Central memory CD8-positive, alpha-beta T cell (primary cell): Measurements from ENCODE around the gene ALDH18A1.
A peak's percentile ranks its signal among the peaks of the same experiment; 100 is the strongest.
"Not testable (repeated sequence)": the region's sequence is repeated elsewhere in the genome, so short reads cannot be mapped to it uniquely, and the experiment has no call there.

ENCODE experiments used
- ATAC-seq: fragments of 150-1000 bp; cut with Tn5 transposase; replicated peaks from 2 replicates; pipeline ENCODE4 v1.10.0; 2022; ENCODE audit warnings: mild to moderate bottlenecking, moderate FRiP score, moderate number of reproducible peaks; ENCODE audit not compliant: poor library complexity, severe bottlenecking; ENCODE audit errors: extremely low read depth
- DNase-seq, 2 donors: peaks; one replicate each; pipeline ENCODE4 v3.0.0; 2021; ENCODE audit warnings: low spot score in 2 of 2
- H3K27ac Mint-ChIP-seq: one replicate; pipeline ENCODE4 v1.8.0; 2022; ENCODE audit warnings: low read depth, mild to moderate bottlenecking, moderate library complexity, mixed read lengths
- H3K27me3 Mint-ChIP-seq: one replicate; pipeline ENCODE4 v1.8.0; 2022; ENCODE audit warnings: mixed read lengths
- H3K36me3 Mint-ChIP-seq: one replicate; pipeline ENCODE4 v1.8.0; 2022; ENCODE audit warnings: mild to moderate bottlenecking, moderate library complexity, mixed read lengths; ENCODE audit not compliant: insufficient read depth
- H3K4me1 Mint-ChIP-seq: one replicate; pipeline ENCODE4 v1.8.0; 2022; ENCODE audit warnings: mixed read lengths
- H3K4me3 Mint-ChIP-seq: one replicate; pipeline ENCODE4 v1.8.0; 2022; ENCODE audit warnings: mild to moderate bottlenecking, moderate library complexity, mixed read lengths
- H3K9me3 Mint-ChIP-seq: one replicate; pipeline ENCODE4 v1.8.0; 2022; ENCODE audit warnings: mixed read lengths

The ALDH18A1 gene

GRCh38 chr10:95637911-95638310 is 18.6 kb downstream of the ALDH18A1 start:
- ATAC-seq, result no peak
- H3K27me3 Mint-ChIP-seq, result no peaks in the 10 kb centered on the region
- H3K4me3 Mint-ChIP-seq, result no peak overlapping the region
- no peaks in the 10 kb centered on the region for H3K9me3 Mint-ChIP-seq
- DNase-seq, result no peak
- peaks cover 38% of the 10 kb centered on the region for H3K36me3 Mint-ChIP-seq
- no peak overlapping the region for H3K27ac Mint-ChIP-seq
- no peaks in the 10 kb centered on the region for H3K4me1 Mint-ChIP-seq

GRCh38 chr10:95637140-95637539 is 19.4 kb downstream of the ALDH18A1 start:
- Mint-ChIP-seq H3K4me3 (no peak overlapping the region), H3K27me3 (no peaks in the 10 kb centered on the region), H3K4me1 (no peaks in the 10 kb centered on the region), H3K27ac (no peak overlapping the region), H3K9me3 (no peaks in the 10 kb centered on the region), H3K36me3 (peaks cover 39% of the 10 kb centered on the region)
- DNase-seq (no peak), ATAC-seq (no peak)

DNA sequence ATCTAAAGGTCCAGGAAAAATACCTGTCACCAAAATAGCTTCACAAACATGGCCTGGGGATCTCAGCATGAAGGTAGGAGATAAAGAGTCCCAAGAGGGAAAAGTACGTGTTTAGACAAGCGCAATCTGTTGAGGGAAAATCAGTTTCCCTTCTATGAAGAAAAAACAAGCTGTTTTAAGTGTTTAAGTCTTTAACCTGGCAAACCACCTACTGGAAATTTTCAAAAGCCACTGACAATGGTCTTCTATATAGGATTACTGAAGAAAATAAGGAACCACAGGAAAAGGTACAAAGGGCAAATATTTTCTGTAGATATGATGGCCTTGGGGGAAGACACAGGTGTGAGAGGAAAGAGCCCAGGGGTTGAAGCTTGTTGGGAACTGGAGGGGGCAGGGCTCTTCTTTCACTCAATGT is 21.2 kb downstream of the ALDH18A1 start:
- ATAC-seq (no peak), DNase-seq (no peak)
- Mint-ChIP-seq H3K36me3 (peaks cover 33% of the 10 kb centered on the region), H3K27ac (no peak overlapping the region), H3K9me3 (no peaks in the 10 kb centered on the region), H3K4me3 (no peak overlapping the region), H3K4me1 (no peaks in the 10 kb centered on the region), H3K27me3 (no peaks in the 10 kb centered on the region)

DNA sequence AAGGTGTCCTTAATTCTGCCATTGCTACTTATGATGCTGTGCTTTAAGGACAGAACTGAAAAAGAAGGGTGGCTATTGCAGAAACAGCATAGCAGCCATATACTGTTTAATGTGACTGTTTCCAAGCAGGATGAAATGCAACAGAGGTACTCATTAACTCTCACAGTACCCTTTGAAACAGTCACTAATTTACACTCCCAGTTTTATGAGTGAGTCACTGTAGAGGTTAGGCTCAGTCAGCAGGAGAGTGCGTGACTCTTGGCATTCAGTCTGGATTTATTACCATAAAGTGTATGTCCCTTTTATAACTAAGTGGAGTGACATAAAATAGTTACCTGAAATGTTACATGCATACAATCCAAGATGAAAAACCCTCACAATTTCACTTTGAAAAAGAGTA is 27.7 kb downstream of the ALDH18A1 start:
- Mint-ChIP-seq H3K27ac (no peak overlapping the region), H3K9me3 (no peaks in the 10 kb centered on the region), H3K27me3 (no peaks in the 10 kb centered on the region), H3K4me1 (no peaks in the 10 kb centered on the region), H3K36me3 (peaks cover 41% of the 10 kb centered on the region), H3K4me3 (no peak overlapping the region)
- ATAC-seq (no peak), DNase-seq (no peak)

GRCh38 chr10:95626500-95626899 is 30.0 kb downstream of the ALDH18A1 start:
- DNase-seq (no peak), ATAC-seq (no peak)
- H3K9me3 Mint-ChIP-seq, result no peaks in the 10 kb centered on the region
- no peak overlapping the region for H3K27ac Mint-ChIP-seq
- H3K27me3 Mint-ChIP-seq, result no peaks in the 10 kb centered on the region
- H3K4me3 Mint-ChIP-seq, result no peak overlapping the region
- peaks cover 33% of the 10 kb centered on the region for H3K36me3 Mint-ChIP-seq
- no peaks in the 10 kb centered on the region for H3K4me1 Mint-ChIP-seq

DNA sequence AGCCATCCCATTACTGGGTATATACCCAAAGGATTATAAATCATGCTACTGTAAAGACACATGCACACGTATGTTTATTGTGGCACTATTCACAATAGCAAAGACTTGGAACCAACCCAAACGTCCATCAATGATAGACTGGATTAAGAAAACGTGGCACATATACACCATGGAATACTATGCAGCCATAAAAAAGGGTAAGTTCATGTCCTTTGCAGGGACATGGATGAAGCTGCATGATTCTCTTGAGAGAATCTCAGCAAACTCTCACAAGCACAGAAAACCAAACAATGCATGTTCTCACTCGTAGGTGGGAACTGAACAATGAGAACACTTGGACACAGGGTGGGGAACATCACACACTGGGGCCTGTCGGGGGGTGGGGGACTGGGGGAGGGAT is 36.1 kb downstream of the ALDH18A1 start:
- DNase-seq, H3K9me3 Mint-ChIP-seq, H3K27me3 Mint-ChIP-seq, H3K4me3 Mint-ChIP-seq, H3K27ac Mint-ChIP-seq, ATAC-seq, H3K4me1 Mint-ChIP-seq: not testable (repeated sequence)
- H3K36me3 Mint-ChIP-seq, result peaks cover 43% of the 10 kb centered on the region

GRCh38 chr10:95618101-95618500 is 38.4 kb downstream of the ALDH18A1 start:
- peaks cover 58% of the 10 kb centered on the region for H3K36me3 Mint-ChIP-seq
- H3K27ac Mint-ChIP-seq, result no peak overlapping the region
- H3K4me1 Mint-ChIP-seq, result no peaks in the 10 kb centered on the region
- no peak overlapping the region for H3K4me3 Mint-ChIP-seq
- H3K9me3 Mint-ChIP-seq, result no peaks in the 10 kb centered on the region
- H3K27me3 Mint-ChIP-seq, result no peaks in the 10 kb centered on the region
- no peak for DNase-seq
- no peak for ATAC-seq

DNA sequence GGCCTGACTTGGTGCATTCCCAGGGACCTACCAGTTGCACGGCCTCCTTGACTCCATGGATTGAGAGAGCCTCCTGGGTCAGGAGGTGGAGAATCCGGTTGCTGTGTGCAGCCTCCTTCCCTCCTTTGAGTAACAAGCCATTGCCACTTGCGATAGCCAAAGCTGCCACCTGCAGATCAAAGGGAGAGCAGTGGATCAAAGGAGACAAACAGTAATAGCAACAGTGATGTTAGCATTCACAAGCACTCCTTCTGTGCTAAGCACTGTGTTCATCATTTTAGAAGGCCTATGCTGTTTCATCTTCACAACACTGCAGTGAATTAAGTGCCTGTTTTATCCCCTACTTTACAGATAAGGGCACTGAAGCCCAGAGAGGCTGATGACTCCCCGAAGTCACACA is 40.1 kb downstream of the ALDH18A1 start:
- no peak overlapping the region for H3K27ac Mint-ChIP-seq
- H3K27me3 Mint-ChIP-seq, result no peaks in the 10 kb centered on the region
- no peak for DNase-seq
- H3K36me3 Mint-ChIP-seq, result peaks cover 63% of the 10 kb centered on the region
- no peaks in the 10 kb centered on the region for H3K4me1 Mint-ChIP-seq
- no peak for ATAC-seq
- no peaks in the 10 kb centered on the region for H3K9me3 Mint-ChIP-seq
- no peak overlapping the region for H3K4me3 Mint-ChIP-seq

DNA sequence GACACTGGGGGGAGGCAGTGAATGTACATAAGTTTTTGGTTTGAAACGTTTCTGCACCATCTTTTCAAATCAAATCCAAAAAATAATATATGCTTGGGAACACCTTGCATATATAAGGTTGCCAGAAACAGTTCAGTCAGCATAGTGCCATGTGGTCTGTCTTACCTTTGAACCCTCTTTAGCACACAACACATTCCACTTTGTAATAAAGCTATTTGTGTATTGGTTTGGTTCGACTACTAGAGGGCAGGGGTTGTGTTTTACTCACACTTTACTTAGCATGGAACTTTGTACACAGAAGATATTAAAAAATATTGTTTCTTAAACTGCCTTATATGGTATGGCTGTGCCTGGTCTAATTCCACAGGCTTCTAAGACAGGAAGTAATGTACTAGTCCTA is 43.2 kb downstream of the ALDH18A1 start:
- ATAC-seq, result no peak
- Mint-ChIP-seq H3K27me3 (no peaks in the 10 kb centered on the region), H3K9me3 (no peaks in the 10 kb centered on the region), H3K4me1 (no peaks in the 10 kb centered on the region), H3K36me3 (peaks cover 63% of the 10 kb centered on the region), H3K27ac (no peak overlapping the region), H3K4me3 (no peak overlapping the region)
- no peak for DNase-seq

DNA sequence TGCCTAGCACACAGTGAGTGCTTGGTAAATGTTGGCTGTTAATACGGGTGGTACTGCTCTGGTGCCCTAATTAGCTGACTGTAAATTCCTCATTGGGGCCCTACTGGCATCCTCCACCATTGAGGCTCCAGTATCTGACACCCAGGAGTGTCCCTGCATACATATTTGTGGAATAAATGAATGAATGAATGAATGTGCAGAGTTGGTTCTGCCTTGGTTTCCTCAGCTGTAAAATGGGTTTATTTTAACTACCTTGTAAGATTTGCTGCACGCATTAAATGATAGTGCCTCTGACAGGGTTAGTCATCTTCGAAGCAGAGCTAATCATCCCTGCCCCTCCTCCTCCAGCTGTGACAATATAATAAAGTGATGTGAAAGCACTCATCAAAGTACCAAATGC is 45.8 kb downstream of the ALDH18A1 start:
- DNase-seq (no peak), ATAC-seq (no peak)
- peaks cover 63% of the 10 kb centered on the region for H3K36me3 Mint-ChIP-seq
- no peaks in the 10 kb centered on the region for H3K9me3 Mint-ChIP-seq
- no peaks in the 10 kb centered on the region for H3K27me3 Mint-ChIP-seq
- no peak overlapping the region for H3K27ac Mint-ChIP-seq
- H3K4me3 Mint-ChIP-seq, result no peak overlapping the region
- no peaks in the 10 kb centered on the region for H3K4me1 Mint-ChIP-seq

GRCh38 chr10:95606922-95607321 is 49.6 kb downstream of the ALDH18A1 start:
- no peak for DNase-seq

DNA sequence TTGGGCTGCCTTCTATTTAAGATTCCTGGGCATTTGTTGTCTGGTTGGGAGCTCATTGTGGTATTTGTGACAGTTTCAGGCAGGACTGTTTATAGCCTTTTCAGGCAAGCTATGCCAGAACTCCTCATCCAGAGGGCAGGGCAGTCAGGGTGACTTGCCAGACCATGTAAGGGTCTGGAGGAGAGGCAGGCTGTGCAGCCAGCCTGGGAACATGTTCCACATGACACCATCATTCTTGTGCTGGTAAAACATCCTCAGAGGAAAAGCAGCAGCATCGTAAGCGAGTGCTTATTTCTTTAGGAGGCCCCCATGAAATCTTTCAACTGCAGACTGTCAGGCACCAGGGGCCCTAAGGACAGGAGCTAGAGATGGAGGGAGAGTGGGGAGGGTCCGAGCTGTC is 51.3 kb downstream of the ALDH18A1 start:
- Mint-ChIP-seq H3K9me3 (no peaks in the 10 kb centered on the region), H3K4me1 (no peaks in the 10 kb centered on the region), H3K4me3 (no peak overlapping the region), H3K27me3 (no peaks in the 10 kb centered on the region), H3K36me3 (peaks cover 27% of the 10 kb centered on the region), H3K27ac (no peak overlapping the region)
- no peak for DNase-seq
- no peak for ATAC-seq

More at GRCh38 chr10:95606922-95607321, 49.6 kb downstream of the ALDH18A1 start:
- Mint-ChIP-seq H3K27me3 (no peaks in the 10 kb centered on the region), H3K27ac (peak overlapping the region; percentile 42), H3K4me1 (no peaks in the 10 kb centered on the region), H3K9me3 (no peaks in the 10 kb centered on the region), H3K4me3 (no peak overlapping the region), H3K36me3 (peaks cover 40% of the 10 kb centered on the region)
- no peak for ATAC-seq

- Mint-ChIP-seq H3K27ac (no peak overlapping the region), H3K4me3 (no peak overlapping the region), H3K4me1 (no peaks in the 10 kb centered on the region), H3K27me3 (no peaks in the 10 kb centered on the region), H3K9me3 (no peaks in the 10 kb centered on the region), H3K36me3 (peaks cover 24% of the 10 kb centered on the region)
- no peak for ATAC-seq
- DNase-seq, result no peak
These were observed 51.9 kb downstream of the ALDH18A1 start for GRCh38 chr10:95604630-95605029.

GRCh38 chr10:95602382-95602781 is 54.1 kb downstream of the ALDH18A1 start:
- Mint-ChIP-seq H3K27me3 (peaks cover 3% of the 10 kb centered on the region), H3K36me3 (peaks cover 11% of the 10 kb centered on the region), H3K4me1 (no peaks in the 10 kb centered on the region), H3K4me3 (no peak overlapping the region), H3K9me3 (no peaks in the 10 kb centered on the region), H3K27ac (no peak overlapping the region)
- ATAC-seq (no peak), DNase-seq (no peak)
